ENCODE measurements around the gene C19orf38. TPM values are rescaled to one million over a fixed set of nuclear protein-coding genes. Genes with fewer than 3 reads are reported as not detected.

C19orf38 gene
- total RNA-seq, 1 experiment from 2014 or later, result not detected

DNA sequence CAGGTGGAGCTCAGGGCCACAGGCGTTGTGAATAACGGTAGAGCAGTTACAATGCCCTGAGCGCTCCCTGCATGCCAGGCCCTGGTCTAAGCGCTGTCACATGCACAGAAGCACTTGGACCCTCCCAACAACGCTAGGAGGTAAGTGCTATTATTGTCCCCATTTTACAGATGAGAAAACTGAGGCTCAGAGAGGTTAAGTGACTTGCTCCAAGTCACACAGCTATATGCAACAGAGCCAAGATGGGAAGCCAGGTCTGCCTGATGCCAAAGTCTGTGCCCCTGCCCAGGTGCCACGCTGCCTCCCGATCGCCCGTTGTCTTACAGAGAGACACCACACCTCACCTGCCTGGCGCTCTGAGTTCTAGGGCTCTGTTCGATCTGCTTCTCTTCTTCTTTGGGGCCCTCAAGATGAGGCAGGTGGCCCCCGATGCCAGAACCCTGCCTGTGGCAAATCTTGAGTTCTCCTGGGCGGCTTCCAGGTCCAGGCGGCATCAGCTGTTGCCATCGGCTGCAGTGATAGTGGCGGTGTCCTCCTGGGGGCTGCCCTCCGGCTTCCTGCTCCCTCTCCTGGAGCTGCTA, 60.3 kb downstream of the C19orf38 start:
- no peak for DNase-seq (ENCODE audit: low read depth)

- DNase-seq (ENCODE audit: low read depth), result no peak
These were observed 63.6 kb downstream of the C19orf38 start for GRCh38 chr19:10911579-10912363.

DNA sequence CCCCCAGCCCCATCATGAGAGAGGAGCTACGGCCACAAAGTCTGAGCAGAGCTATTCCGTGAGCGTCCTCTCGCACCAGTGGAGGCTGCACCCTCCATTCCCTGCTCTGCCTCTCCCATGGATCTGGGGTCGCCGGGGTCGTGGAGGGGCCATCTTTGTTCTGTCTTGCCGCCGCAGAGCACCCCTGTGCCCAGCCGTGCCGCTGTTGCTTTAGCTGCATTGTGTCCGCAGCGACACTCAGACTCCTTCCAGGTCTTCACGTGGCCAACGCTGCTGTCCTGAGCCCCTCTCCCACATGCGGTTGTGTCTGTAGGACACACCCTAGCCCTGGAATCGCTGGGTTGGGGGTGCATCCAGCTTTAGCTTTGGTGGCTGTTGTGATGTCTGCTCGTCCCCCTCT, 64.4 kb downstream of the C19orf38 start:
- DNase-seq (ENCODE audit: low read depth), result no peak

DNA sequence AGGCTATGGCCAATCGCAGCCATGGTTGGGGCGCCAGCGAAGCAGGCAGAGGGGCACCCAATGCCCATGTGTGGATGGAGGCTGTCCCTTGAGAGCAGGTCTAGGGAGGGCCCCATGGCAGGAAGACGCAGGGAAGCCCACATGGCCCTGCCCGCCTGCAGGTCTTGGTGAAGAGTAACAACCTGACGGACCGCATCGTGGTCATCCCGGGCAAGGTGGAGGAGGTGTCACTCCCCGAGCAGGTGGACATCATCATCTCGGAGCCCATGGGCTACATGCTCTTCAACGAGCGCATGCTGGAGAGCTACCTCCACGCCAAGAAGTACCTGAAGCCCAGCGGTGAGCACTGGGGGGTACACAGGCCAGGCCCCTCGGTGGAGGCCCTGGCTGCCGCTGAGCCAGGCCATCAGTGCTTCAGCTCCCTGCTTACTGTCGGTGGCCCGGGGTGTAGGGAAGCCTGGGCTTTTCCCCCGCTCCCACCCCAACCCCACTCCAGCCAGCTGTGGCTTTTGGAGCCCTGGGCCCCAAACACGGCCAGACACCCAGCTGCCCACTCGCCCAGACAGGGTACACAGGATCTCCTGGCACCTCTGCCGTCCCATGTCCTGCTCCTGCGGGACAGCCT, 65.6 kb downstream of the C19orf38 start:
- no peak for DNase-seq (ENCODE audit: low read depth)

- peak; percentile 92 for DNase-seq (ENCODE audit: low read depth)
These were observed 67.2 kb downstream of the C19orf38 start for GRCh38 chr19:10915130-10916091.

GRCh38 chr19:10916602-10917001, 68.4 kb downstream of the C19orf38 start:
- no peak for DNase-seq (ENCODE audit: low read depth)

DNA sequence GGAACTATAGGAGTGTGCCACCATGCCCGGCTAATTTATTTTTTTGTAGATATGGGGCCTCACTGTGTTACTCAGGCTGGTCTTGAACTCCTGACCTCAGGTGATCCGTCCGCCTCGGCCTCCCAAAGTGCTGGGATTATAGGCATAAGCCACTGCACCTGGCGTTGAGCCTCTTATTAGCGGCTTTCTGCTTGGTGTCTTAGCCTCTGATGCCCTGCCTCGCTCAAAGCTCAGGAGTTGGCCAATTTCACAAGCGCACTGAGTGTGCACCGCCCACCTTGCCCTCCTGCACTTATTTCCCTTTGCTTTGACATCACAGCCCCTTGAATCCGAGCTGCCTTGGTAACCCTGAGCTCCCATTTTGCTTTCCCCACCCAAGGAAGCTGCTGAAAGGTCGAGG, 70.1 kb downstream of the C19orf38 start:
- DNase-seq (ENCODE audit: low read depth), result no peak

Other genes starting within 250 kb of the C19orf38 start
- 10.0 and 19.1 TPM in 2 replicates for gene SLC44A2, start 222.9 kb upstream of the C19orf38 start, total RNA-seq (2014; rRNA removed; shearing (Covaris generic))
- 164 and 195 TPM in 2 replicates for gene ILF3, start 194.1 kb upstream of the C19orf38 start, total RNA-seq (2014; rRNA removed; shearing (Covaris generic))
- 37.1 and 42.3 TPM in 2 replicates for gene QTRT1, start 147.0 kb upstream of the C19orf38 start, total RNA-seq (2014; rRNA removed; shearing (Covaris generic))
- gene DNM2, start 130.3 kb upstream of the C19orf38 start, total RNA-seq (2014; rRNA removed; shearing (Covaris generic)), result 41.2 and 52.8 TPM in 2 replicates
- gene TMED1, start 12.2 kb upstream of the C19orf38 start, total RNA-seq (2014; rRNA removed; shearing (Covaris generic)), result 52.6 and 55.8 TPM in 2 replicates
- 20.5 and 24.1 TPM in 2 replicates for gene CARM1, start 23.1 kb downstream of the C19orf38 start, total RNA-seq (2014; rRNA removed; shearing (Covaris generic))
- 69.8 and 92.6 TPM in 2 replicates for gene YIPF2, start 80.2 kb downstream of the C19orf38 start, total RNA-seq (2014; rRNA removed; shearing (Covaris generic))
- 67.1 and 80.6 TPM in 2 replicates for gene TIMM29, start 80.4 kb downstream of the C19orf38 start, total RNA-seq (2014; rRNA removed; shearing (Covaris generic))
- 112 and 152 TPM in 2 replicates for gene SMARCA4, start 112.6 kb downstream of the C19orf38 start, total RNA-seq (2014; rRNA removed; shearing (Covaris generic))
- gene LDLR, start 241.0 kb downstream of the C19orf38 start, total RNA-seq (2014; rRNA removed; shearing (Covaris generic)), result 68.3 and 72.5 TPM in 2 replicates